GM12878 (cell line): Measurements from ENCODE around the gene SECTM1. TPM values are rescaled to one million over a fixed set of nuclear protein-coding genes. Genes with fewer than 3 reads are reported as not detected.
A peak's percentile ranks its signal among the peaks of the same experiment; 100 is the strongest.

Source experiments
- ATAC-seq: fragments of 200-7000 bp; cut with Tn5 transposase; 3 replicates; pipeline ENCODE4 v1.9.1; 2020; ENCODE audit warnings: mild to moderate bottlenecking, moderate library complexity
- BruUV-seq: library from RNA; stranded (reverse); fragments of 400-500 nt; replicated peaks from 2 replicates; lab custom pipeline; 2021; lab: Mats Ljungman, UMichigan
- CTCF ChIA-PET: fragments of 300-600 bp; sonication (Branson Sonifier 250); formaldehyde crosslinking; extraction: SDS; loops from one replicate; lab custom pipeline; 2021; ENCODE audit warnings: inconsistent platforms; lab: Yijun Ruan, JAX
- POLR2A ChIA-PET: fragments of 350-600 bp; formaldehyde crosslinking; extraction: SDS; loops from one replicate; lab custom pipeline; 2021; ENCODE audit warnings: inconsistent platforms; lab: Charles Lee
- RAD21 ChIA-PET: fragments of 300-600 bp; sonication (Branson Sonifier 250); formaldehyde crosslinking; loops from one replicate; lab custom pipeline; 2023; ENCODE audit warnings: antibody characterized with exemption; ENCODE audit not compliant: unreplicated experiment; lab: Charles Lee
- SMC1A ChIA-PET: fragments of 300-600 bp; sonication (Branson Sonifier 250); formaldehyde crosslinking; loops from one replicate; lab custom pipeline; 2023; ENCODE audit not compliant: unreplicated experiment, uncharacterized antibody; lab: Charles Lee
- DNase-seq: peaks from one replicate; pipeline ENCODE4 v3.0.0-alpha.2; 2011; ENCODE audit warnings: low read depth, low spot score
- FAIRE-seq: peaks from 3 replicates; lab custom pipeline; 2011; peaks lifted over from hg19 to GRCh38; lab: Jason Lieb, UNC
- H2AFZ ChIP-seq: 2 replicates; pipeline ENCODE4 v1.6.0; 2011; ENCODE audit warnings: low read depth, low read length, control low read depth; ENCODE audit not compliant: control insufficient read depth
- H3K27ac ChIP-seq: 2 replicates; pipeline ENCODE4 v1.5.1; 2011; ENCODE audit warnings: control low read depth; ENCODE audit not compliant: control insufficient read depth, insufficient read depth
- H3K27me3 ChIP-seq, 2 experiments: replicated peaks in 1 of 2; 2 replicates each; pipeline versions ENCODE4 v1.6.0 to v1.6.1; 2011; ENCODE audit warnings: low read length in 1 of 2; ENCODE audit not compliant: control insufficient read depth in 2 of 2, insufficient read depth in 2 of 2
- H3K36me3 ChIP-seq, 2 experiments: 2 replicates each; pipeline ENCODE4 v1.5.1; 2011; ENCODE audit warnings: low read length in 1 of 2; ENCODE audit not compliant: control insufficient read depth in 2 of 2, insufficient read depth in 2 of 2
- H3K4me1 ChIP-seq: 2 replicates; pipeline ENCODE4 v1.6.1; 2011; ENCODE audit warnings: mild to moderate bottlenecking, low read length, moderate library complexity, mixed read lengths; ENCODE audit not compliant: control insufficient read depth, insufficient read depth
- H3K4me2 ChIP-seq: 2 replicates; pipeline ENCODE4 v1.6.0; 2011; ENCODE audit warnings: control low read depth; ENCODE audit not compliant: control insufficient read depth, insufficient read depth
- H3K4me3 ChIP-seq: fragments of 200-600 bp; sonication (generic); 2 replicates; pipeline ENCODE4 v1.5.1; 2016
- H3K79me2 ChIP-seq: 2 replicates; pipeline ENCODE4 v1.6.0; 2011; ENCODE audit warnings: low read length; ENCODE audit not compliant: control insufficient read depth, insufficient read depth
- H3K9ac ChIP-seq: 2 replicates; pipeline ENCODE4 v1.8.0; 2011; ENCODE audit warnings: low read length, control low read depth, mixed read lengths; ENCODE audit not compliant: control insufficient read depth, insufficient read depth
- H3K9me3 ChIP-seq: replicated peaks from 3 replicates; pipeline ENCODE4 v1.5.1; 2011; ENCODE audit warnings: mild to moderate bottlenecking, low read length; ENCODE audit not compliant: control insufficient read depth, insufficient read depth
- H4K20me1 ChIP-seq: 2 replicates; pipeline ENCODE4 v1.6.0; 2011; ENCODE audit not compliant: control insufficient read depth, insufficient read depth
- CTCF ChIP-seq, 3 experiments: IDR thresholded peaks in 2 of 3; conservative IDR thresholded peaks in 1 of 3; 2 replicates each; pipeline ENCODE4 v1.5.1; 2011; ENCODE audit warnings: low read depth in 3 of 3, low read length in 3 of 3, mild to moderate bottlenecking in 3 of 3, control low read depth in 2 of 3, moderate library complexity in 2 of 3, inconsistent platforms in 1 of 3, mixed read lengths in 1 of 3; ENCODE audit not compliant: control insufficient read depth in 2 of 3, insufficient read depth in 1 of 3; ENCODE audit errors: extremely low read depth in 1 of 3
- EZH2 ChIP-seq: IDR thresholded peaks from 2 replicates; pipeline ENCODE4 v1.6.1; 2012; ENCODE audit warnings: low read depth, mild to moderate bottlenecking, control low read depth, inconsistent platforms, low read length, borderline replicate concordance; ENCODE audit not compliant: control insufficient read depth
- MEF2B ChIP-seq: fragments of 450-650 bp; IDR thresholded peaks from 2 replicates; pipeline ENCODE4 v1.6.1; 2018; ENCODE audit warnings: mild to moderate bottlenecking, moderate library complexity; ENCODE audit not compliant: partially characterized antibody, poor library complexity, severe bottlenecking
- MLLT1 ChIP-seq: fragments of 450-650 bp; IDR thresholded peaks from 2 replicates; pipeline ENCODE4 v1.6.1; 2016; ENCODE audit warnings: mild to moderate bottlenecking
- NFYA ChIP-seq: IDR thresholded peaks from 2 replicates; pipeline ENCODE4 v1.6.1; 2011; ENCODE audit warnings: low read depth, mild to moderate bottlenecking, low read length, improper control_type of control experiment, borderline replicate concordance
- PKNOX1 ChIP-seq: fragments of 450-650 bp; IDR thresholded peaks from 2 replicates; pipeline ENCODE4 v1.6.1; 2016; ENCODE audit warnings: mild to moderate bottlenecking
- RAD21 ChIP-seq: IDR thresholded peaks from 2 replicates; pipeline ENCODE4 v1.6.1; 2011; ENCODE audit warnings: mild to moderate bottlenecking, low read depth, low read length, moderate library complexity; ENCODE audit not compliant: insufficient read depth
- RUNX3 ChIP-seq: IDR thresholded peaks from 2 replicates; pipeline ENCODE4 v1.6.1; 2012; ENCODE audit warnings: low read length, inconsistent platforms
- SMAD1 ChIP-seq: fragments of 450-650 bp; IDR thresholded peaks from 2 replicates; pipeline ENCODE4 v1.6.1; 2018; ENCODE audit warnings: mild to moderate bottlenecking, low read depth; ENCODE audit not compliant: partially characterized antibody
- SPI1 ChIP-seq: IDR thresholded peaks from 2 replicates; pipeline ENCODE4 v1.6.1; 2011; ENCODE audit warnings: low read depth, mild to moderate bottlenecking, low read length, moderate library complexity, borderline replicate concordance; ENCODE audit not compliant: insufficient read depth
- ZNF687 ChIP-seq: fragments of 450-650 bp; IDR thresholded peaks from 2 replicates; pipeline ENCODE4 v1.6.1; 2017; ENCODE audit warnings: mild to moderate bottlenecking, moderate library complexity
- WGBS: methylation state at CpG from one replicate; pipeline ENCODE4 v1.1.6; 2016; ENCODE audit warnings: low lambda C conversion rate; ENCODE audit not compliant: insufficient replicate concordance, insufficient coverage; ENCODE audit errors: missing lambda C conversion rate; 5-methylcytosine and 5-hydroxymethylcytosine counted together
- in situ Hi-C: fragments of 300-500 bp; cut with MboI; formaldehyde crosslinking; loops from 9 replicates; pipeline ENCODE4 v1.14.3; 2018; ENCODE audit warnings: mixed read lengths
- intact Hi-C: fragments of 100-400 bp; cut with micrococcal nuclease; formaldehyde crosslinking; loops from one replicate; pipeline ENCODE4 v1.14.2; 2022; ENCODE audit not compliant: unreplicated experiment
- polyA plus RNA-seq, 11 experiments: library from polyadenylated mRNA; depleted of rRNA in 4 of 11; unstranded in 6 of 11; stranded (reverse) in 5 of 11; fragments of >200 nt; fragmentation: Nextera tagmentation in 4 of 11; fragmentation: Illumina TruSeq in 1 of 11; extraction: Ambion mirVana in 4 of 11; extraction: Trizol in 1 of 11; gene quantifications; 1 replicate in 1 of 11; 2 replicates in 10 of 11; pipeline versions ENCODE4 v1.2.1 to v1.2.3, GENCODE V29; 2011 to 2016; ENCODE audit warnings: inconsistent platforms in 2 of 11, missing spikeins in 2 of 11, low read depth in 1 of 11
- total RNA-seq, 4 experiments: library from RNA; depleted of rRNA in 3 of 4; stranded (reverse); fragments of >200 nt in 3 of 4; fragmentation: Illumina TruSeq in 1 of 4; extraction: Trizol in 1 of 4; gene quantifications; 2 replicates each; pipeline versions ENCODE4 v1.2.1 to v1.2.3, GENCODE V29; 2013 to 2021

Gene SECTM1
- total and polyA plus RNA-seq, 10 of the 15 experiments (the other 5 are each of a cell fraction or from before 2014, with no cell fraction given) = 0.10 to 0.13 (median 0.12) TPM; not detected in 7

- WGBS = 40% methylated on average over 28 of the region's 28 CpGs
- ChIA-PET RAD21 (interaction anchor here (0.6 to 3.3 kb wide), 19 partner anchors 14 to 320 kb away, joined by 3 to 16 read pairs (median 4); partner anchors contain the start of gene OGFOD3), CTCF (interaction anchor here (0.6 to 3.7 kb wide), 28 partner anchors 12 to 321 kb away, joined by 3 to 35 read pairs (median 5); partner anchors contain the start of genes HEXD, OGFOD3 and SECTM1), POLR2A (interaction anchor here (0.9 to 1.8 kb wide), 4 partner anchors 52 to 69 kb away, joined by 3 to 5 read pairs (median 3); no protein-coding TSS in a partner anchor), SMC1A (interaction anchor here (0.5 to 2.5 kb wide), 15 partner anchors 47 to 629 kb away, joined by 3 to 14 read pairs (median 4); partner anchors contain the start of gene HEXD)
- Histone ChIP-seq H3K79me2 (no peaks in the 10 kb centered on the region), H3K4me1 (peaks cover 15% of the 10 kb centered on the region), H4K20me1 (no peaks in the 10 kb centered on the region), H3K27ac (no peak overlapping the region), H3K9ac (no peak overlapping the region), H2AFZ (no peak overlapping the region), H3K9me3 (no peaks in the 10 kb centered on the region), H3K36me3 (no peaks in the 10 kb centered on the region), H3K4me3 (no peak overlapping the region), H3K4me2 (no peak overlapping the region), H3K27me3 (no peaks in the 10 kb centered on the region)
- in situ Hi-C loops (loop anchor here (5.0 kb wide), 2 partner anchors 57 to 202 kb away; no protein-coding TSS in a partner anchor), intact Hi-C loops (loop anchor here (1.0 to 5.0 kb wide), 3 partner anchors 64 to 204 kb away; no protein-coding TSS in a partner anchor)
- no peak for DNase-seq
- peak; percentile 70 for ATAC-seq
- FAIRE-seq = no peak
- BruUV-seq = no TSS peak
- TF ChIP-seq SMAD1 = no peak
- no peak for TF ChIP-seq PKNOX1
- no peak for TF ChIP-seq NFYA
- TF ChIP-seq ZNF687 = no peak
- peak; percentile 39; the same call in 1 of the 2 replicates for TF ChIP-seq RUNX3
- peak; percentile 23 to 40 (median 36); a peak in 5 of 6 replicates for TF ChIP-seq CTCF (IDR thresholded peaks at IDR 0.05 in 2 of 3, conservative IDR thresholded peaks at IDR 0.05 in 1 of 3; ENCODE audit: control insufficient read depth in 2 of 3, extremely low read depth in 1 of 3, insufficient read depth in 1 of 3, low read depth in 3 of 3, low read length in 3 of 3)
- no peak for TF ChIP-seq EZH2
- TF ChIP-seq MLLT1 = peak; percentile 95
- TF ChIP-seq RAD21 = peak; percentile 35
- no peak for TF ChIP-seq SPI1
- TF ChIP-seq MEF2B = no peak
Measured at GRCh38 chr17:82350182-82351030, 16.8 kb upstream of the SECTM1 start.
